CD14-positive monocyte (primary cell): ENCODE measurements around the gene ASH1L. TPM values are rescaled to one million over a fixed set of nuclear protein-coding genes. Genes with fewer than 3 reads are reported as not detected.
A peak's percentile ranks its signal among the peaks of the same experiment; 100 is the strongest.

Source experiments
- DNase-seq, 3 donors: peaks; one replicate each; pipeline ENCODE4 v3.0.0-alpha.2; 2011 to 2022
- H2AFZ ChIP-seq: 2 replicates; pipeline ENCODE4 v1.6.0; 2012; ENCODE audit warnings: mild to moderate bottlenecking, low read depth, low read length, inconsistent platforms; ENCODE audit not compliant: insufficient read depth, poor library complexity, severe bottlenecking
- H3K27ac ChIP-seq, 2 donors: 1 replicate in 1 of 2; 2 replicates in 1 of 2; pipeline ENCODE4 v1.5.1; 2012 to 2013; ENCODE audit warnings: low read length in 2 of 2, control low read depth in 1 of 2, inconsistent platforms in 1 of 2, low read depth in 1 of 2, mild to moderate bottlenecking in 1 of 2
- H3K27me3 ChIP-seq, 2 donors: one replicate each; pipeline versions ENCODE4 v1.6.0 to v1.6.1; 2011 to 2013; ENCODE audit warnings: low read length in 2 of 2; ENCODE audit not compliant: control insufficient read depth in 2 of 2, insufficient read depth in 2 of 2
- H3K36me3 ChIP-seq, 2 donors: replicated peaks in 1 of 2; 1 replicate in 1 of 2; 2 replicates in 1 of 2; pipeline versions ENCODE4 v1.5.1 to v1.6.1; 2012 to 2013; ENCODE audit warnings: low read length in 2 of 2, control low read depth in 1 of 2, inconsistent platforms in 1 of 2, mild to moderate bottlenecking in 1 of 2; ENCODE audit not compliant: insufficient read depth in 2 of 2, control insufficient read depth in 1 of 2
- H3K4me1 ChIP-seq, 2 donors: 1 replicate in 1 of 2; 2 replicates in 1 of 2; pipeline versions ENCODE4 v1.5.1 to v1.6.1; 2012 to 2013; ENCODE audit warnings: low read length in 2 of 2, control low read depth in 1 of 2, inconsistent platforms in 1 of 2, mild to moderate bottlenecking in 1 of 2, moderate library complexity in 1 of 2; ENCODE audit not compliant: insufficient read depth in 2 of 2, control insufficient read depth in 1 of 2
- H3K4me2 ChIP-seq: replicated peaks from 2 replicates; pipeline ENCODE3; 2012; ENCODE audit warnings: low read length, moderate library complexity, mild to moderate bottlenecking; ENCODE audit not compliant: poor library complexity, severe bottlenecking; ENCODE audit errors: extremely low read depth
- H3K4me3 ChIP-seq, 3 experiments: fragments of 200-600 bp in 1 of 3; sonication (generic) in 1 of 3; replicated peaks in 1 of 3; 1 replicate in 2 of 3; 2 replicates in 1 of 3; pipeline ENCODE4 v1.5.1; 2011 to 2013; ENCODE audit warnings: low read length in 3 of 3, mild to moderate bottlenecking in 3 of 3, control low read depth in 2 of 3, low read depth in 2 of 3, inconsistent platforms in 1 of 3, moderate library complexity in 1 of 3
- H3K79me2 ChIP-seq: 2 replicates; pipeline ENCODE4 v1.6.0; 2012; ENCODE audit warnings: mild to moderate bottlenecking, control low read depth, inconsistent platforms, low read length, moderate library complexity; ENCODE audit not compliant: insufficient read depth
- H3K9ac ChIP-seq: 2 replicates; pipeline ENCODE4 v1.6.0; 2017; ENCODE audit warnings: low read length, mild to moderate bottlenecking; ENCODE audit not compliant: insufficient read depth, poor library complexity, severe bottlenecking
- H3K9me3 ChIP-seq, 2 donors: replicated peaks in 1 of 2; 1 replicate in 1 of 2; 2 replicates in 1 of 2; pipeline versions ENCODE4 v1.5.1 to v1.6.1; 2012 to 2013; ENCODE audit warnings: low read length in 2 of 2, control low read depth in 1 of 2; ENCODE audit not compliant: control insufficient read depth in 1 of 2, insufficient read depth in 1 of 2
- H4K20me1 ChIP-seq: 2 replicates; pipeline ENCODE4 v1.6.0; 2012; ENCODE audit warnings: mild to moderate bottlenecking, low read length, control low read depth, moderate library complexity; ENCODE audit not compliant: insufficient read depth
- H3K27ac Mint-ChIP-seq, 7 donors: one replicate each; pipeline ENCODE4 v1.8.0; 2020; ENCODE audit warnings: mild to moderate bottlenecking in 7 of 7, mixed read lengths in 7 of 7, moderate library complexity in 6 of 7, inconsistent platforms in 2 of 7
- H3K27me3 Mint-ChIP-seq, 3 donors: one replicate each; pipeline ENCODE4 v1.8.0; 2021 to 2022; ENCODE audit warnings: low read depth in 3 of 3, mild to moderate bottlenecking in 3 of 3, mixed read lengths in 3 of 3, moderate library complexity in 3 of 3, inconsistent platforms in 1 of 3
- H3K36me3 Mint-ChIP-seq, 2 donors: one replicate each; pipeline ENCODE4 v1.8.0; 2020; ENCODE audit warnings: mixed read lengths in 2 of 2, inconsistent platforms in 1 of 2, mild to moderate bottlenecking in 1 of 2
- H3K4me1 Mint-ChIP-seq: one replicate; pipeline ENCODE4 v1.8.0; 2020; ENCODE audit warnings: mild to moderate bottlenecking, mixed read lengths
- H3K4me3 Mint-ChIP-seq, 2 donors: one replicate each; pipeline ENCODE4 v1.8.0; 2020; ENCODE audit warnings: mild to moderate bottlenecking in 2 of 2, mixed read lengths in 2 of 2, moderate library complexity in 1 of 2
- H3K9me3 Mint-ChIP-seq, 7 donors: one replicate each; pipeline ENCODE4 v1.8.0; 2020 to 2022; ENCODE audit warnings: mixed read lengths in 7 of 7, mild to moderate bottlenecking in 6 of 7, moderate library complexity in 6 of 7, inconsistent platforms in 2 of 7
- CTCF ChIP-seq: fragments of 200-600 bp; IDR thresholded peaks from one replicate; pipeline ENCODE4 v1.8.0; 2022; ENCODE audit warnings: antibody characterized with exemption, mild to moderate bottlenecking
- whole genome bisulfite sequencing: methylation state at CpG from one replicate; pipeline ENCODE4 v1.1.5; 2013; ENCODE audit warnings: missing lambda C conversion rate; ENCODE audit not compliant: insufficient coverage; 5-methylcytosine and 5-hydroxymethylcytosine counted together
- intact Hi-C, 2 donors: fragments of 100-400 bp; cut with micrococcal nuclease; formaldehyde crosslinking; loops; one replicate each; pipeline versions ENCODE4 v1.15.0 to v1.15.1; 2023
- polyA plus RNA-seq, 3 donors: library from polyadenylated mRNA; depleted of rRNA in 1 of 3; unstranded in 2 of 3; stranded (reverse) in 1 of 3; fragments of 300-500 nt in 2 of 3; fragments of >200 nt in 1 of 3; fragmentation: Illumina TruSeq in 2 of 3; gene quantifications; 1 replicate in 2 of 3; 2 replicates in 1 of 3; pipeline ENCODE4 v1.2.3, GENCODE V29; 2012 to 2021

The ASH1L gene
- polyA plus RNA-seq, 3 donors: 2.7 to 21.5 (median 5.6) TPM

- WGBS: 93% methylated on average over 3 of the region's 6 CpGs
- H3K36me3 Mint-ChIP-seq: peaks cover 69 to 99% of the 10 kb centered on the region in 2 donors
These were observed 210.0 kb downstream of the ASH1L start for GRCh38 chr1:155352631-155353030.

DNA sequence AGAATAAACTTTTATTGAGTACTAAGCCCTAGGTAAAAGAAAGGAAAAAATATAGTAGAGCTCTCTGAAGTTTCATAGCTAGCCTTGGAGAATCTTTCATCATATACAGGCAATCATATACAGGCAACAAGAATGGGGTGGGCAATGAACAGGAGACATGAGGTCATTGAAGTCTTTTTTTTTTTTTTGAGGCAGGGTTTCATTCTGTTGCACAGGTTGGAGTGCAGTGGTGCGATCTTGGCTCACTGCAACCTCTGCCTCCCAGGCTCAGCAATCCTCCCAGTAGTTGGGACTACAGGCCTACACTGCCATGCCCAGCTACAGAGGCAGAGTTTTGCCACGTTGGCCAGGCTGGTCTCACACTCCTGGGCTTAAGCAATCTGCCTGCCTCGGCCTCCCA is 219.8 kb downstream of the ASH1L start:
- no peak overlapping the region for H3K4me3 Mint-ChIP-seq
- H3K9me3 Mint-ChIP-seq: no peaks in the 10 kb centered on the region
- Histone ChIP-seq H4K20me1 (no peaks in the 10 kb centered on the region), H3K27ac (no peak overlapping the region), H3K79me2 (no peaks in the 10 kb centered on the region), H3K9ac (no peak overlapping the region), H2AFZ (no peak overlapping the region), H3K36me3 (peaks cover 87 to 99% of the 10 kb centered on the region in 2 donors), H3K4me2 (no peak overlapping the region), H3K27me3 (no peaks in the 10 kb centered on the region), H3K4me3 (no peak overlapping the region), H3K4me1 (no peaks in the 10 kb centered on the region), H3K9me3 (no peaks in the 10 kb centered on the region)
- DNase-seq: no peak
- TF ChIP-seq CTCF: no peak
- H3K27ac Mint-ChIP-seq: peak overlapping the region in 2 of 7 donors; percentile 1 to 5
- no peaks in the 10 kb centered on the region for H3K27me3 Mint-ChIP-seq
- H3K4me1 Mint-ChIP-seq: no peaks in the 10 kb centered on the region
- intact Hi-C loops: no loop called here
- 94% methylated on average over 2 of the region's 3 CpGs for WGBS
- peaks cover 79 to 93% of the 10 kb centered on the region in 2 donors for H3K36me3 Mint-ChIP-seq

More at GRCh38 chr1:155352631-155353030, 210.0 kb downstream of the ASH1L start:
- H3K9me3 ChIP-seq: no peaks in the 10 kb centered on the region
- no peak for DNase-seq
- H3K4me3 Mint-ChIP-seq: no peak overlapping the region
- no peaks in the 10 kb centered on the region for H3K79me2 ChIP-seq
- no peaks in the 10 kb centered on the region for H3K4me1 ChIP-seq
- H3K9ac ChIP-seq: no peak overlapping the region
- H3K27ac Mint-ChIP-seq: no peak overlapping the region
- no peak overlapping the region for H3K4me2 ChIP-seq
- peaks cover 84 to 95% of the 10 kb centered on the region in 2 donors for H3K36me3 ChIP-seq
- no peak overlapping the region for H3K4me3 ChIP-seq
- peaks cover 0 to 2% (median 0%) of the 10 kb centered on the region in 3 donors for H3K27me3 Mint-ChIP-seq
- intact Hi-C loops: no loop called here
- H2AFZ ChIP-seq: no peak overlapping the region
- H4K20me1 ChIP-seq: no peaks in the 10 kb centered on the region
- H3K27ac ChIP-seq: no peak overlapping the region
- H3K27me3 ChIP-seq: no peaks in the 10 kb centered on the region
- no peaks in the 10 kb centered on the region for H3K4me1 Mint-ChIP-seq
- no peaks in the 10 kb centered on the region for H3K9me3 Mint-ChIP-seq
- no peak for TF ChIP-seq CTCF
